Measurements from ENCODE around the gene POLD3.

POLD3 gene

GRCh38 chr11:74663315-74663714 is 70.9 kb downstream of the POLD3 start:
- Histone ChIP-seq H3K27ac (ENCODE audit: low read depth, low read length) (no peak overlapping the region), H3K4me1 (ENCODE audit: insufficient read depth, low read length) (no peaks in the 10 kb centered on the region), H3K4me3 (ENCODE audit: low read depth in 1 of 2, low read length in 2 of 2) (no peak overlapping the region), H3K9ac (ENCODE audit: low read length) (no peak overlapping the region), H3K27me3 (ENCODE audit: control insufficient read depth in 1 of 2, insufficient read depth in 2 of 2, low read length in 2 of 2) (no peaks in the 10 kb centered on the region), H3K9me3 (ENCODE audit: low read length) (no peaks in the 10 kb centered on the region), H3K36me3 (ENCODE audit: insufficient read depth, low read length) (no peaks in the 10 kb centered on the region)

GRCh38 chr11:74669211-74670160 is 77.1 kb downstream of the POLD3 start:
- Histone ChIP-seq H3K4me1 (ENCODE audit: insufficient read depth, low read length) (peaks cover 25% of the 10 kb centered on the region), H3K9ac (ENCODE audit: low read length) (no peak overlapping the region), H3K27me3 (ENCODE audit: control insufficient read depth in 1 of 2, insufficient read depth in 2 of 2, low read length in 2 of 2) (no peaks in the 10 kb centered on the region), H3K36me3 (ENCODE audit: insufficient read depth, low read length) (no peaks in the 10 kb centered on the region), H3K9me3 (ENCODE audit: low read length) (no peaks in the 10 kb centered on the region), H3K4me3 (ENCODE audit: low read depth in 1 of 2, low read length in 2 of 2) (no peak overlapping the region), H3K27ac (ENCODE audit: low read depth, low read length) (no peak overlapping the region)

GRCh38 chr11:74670171-74670570 is 77.8 kb downstream of the POLD3 start:
- H3K4me1 ChIP-seq (ENCODE audit: insufficient read depth, low read length) = peaks cover 25% of the 10 kb centered on the region
- no peak overlapping the region for H3K27ac ChIP-seq (ENCODE audit: low read depth, low read length)
- H3K4me3 ChIP-seq (ENCODE audit: low read depth in 1 of 2, low read length in 2 of 2) = no peak overlapping the region
- no peaks in the 10 kb centered on the region for H3K9me3 ChIP-seq (ENCODE audit: low read length)
- H3K36me3 ChIP-seq (ENCODE audit: insufficient read depth, low read length) = no peaks in the 10 kb centered on the region
- H3K9ac ChIP-seq (ENCODE audit: low read length) = no peak overlapping the region
- no peaks in the 10 kb centered on the region for H3K27me3 ChIP-seq (ENCODE audit: control insufficient read depth in 1 of 2, insufficient read depth in 2 of 2, low read length in 2 of 2)

DNA sequence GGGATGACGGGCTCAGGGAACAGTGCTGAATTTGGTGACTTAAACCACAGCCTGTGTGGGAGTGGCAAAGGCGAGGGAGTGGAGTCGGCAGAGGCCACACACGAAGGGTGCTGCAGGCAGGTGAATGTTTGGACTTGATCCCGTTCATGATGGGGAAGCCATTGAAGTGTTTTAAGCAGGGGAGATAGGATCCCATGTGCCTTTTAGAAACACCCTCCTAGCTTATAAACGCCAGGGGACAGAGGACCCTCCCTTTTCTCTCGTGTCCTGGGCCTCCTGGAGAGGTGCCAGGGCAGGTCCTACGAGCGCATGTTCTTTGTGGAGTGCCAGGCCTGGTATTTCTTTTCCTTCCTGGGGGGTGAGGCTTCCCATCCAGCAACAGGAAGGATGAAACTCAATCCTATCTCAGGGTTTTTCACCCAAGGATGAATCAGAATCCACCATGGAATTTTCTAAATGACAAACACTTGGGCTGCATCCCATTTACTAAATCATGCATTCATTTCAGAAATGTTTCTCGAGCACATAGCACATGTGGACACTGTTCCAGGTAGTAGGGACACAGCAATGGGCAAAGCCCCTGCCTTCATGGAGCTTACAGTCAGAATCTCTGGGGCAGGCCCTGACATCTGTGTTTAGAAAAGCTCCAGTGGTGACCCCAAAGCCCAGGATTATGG is 79.3 kb downstream of the POLD3 start:
- Histone ChIP-seq H3K9me3 (ENCODE audit: low read length) (no peaks in the 10 kb centered on the region), H3K27me3 (ENCODE audit: control insufficient read depth in 1 of 2, insufficient read depth in 2 of 2, low read length in 2 of 2) (no peaks in the 10 kb centered on the region), H3K9ac (ENCODE audit: low read length) (no peak overlapping the region), H3K4me3 (ENCODE audit: low read depth in 1 of 2, low read length in 2 of 2) (no peak overlapping the region), H3K36me3 (ENCODE audit: insufficient read depth, low read length) (no peaks in the 10 kb centered on the region), H3K4me1 (ENCODE audit: insufficient read depth, low read length) (peaks cover 25% of the 10 kb centered on the region), H3K27ac (ENCODE audit: low read depth, low read length) (no peak overlapping the region)

- Histone ChIP-seq H3K9me3 (ENCODE audit: low read length) (no peaks in the 10 kb centered on the region), H3K4me1 (ENCODE audit: insufficient read depth, low read length) (peaks cover 25% of the 10 kb centered on the region), H3K9ac (ENCODE audit: low read length) (no peak overlapping the region), H3K27ac (ENCODE audit: low read depth, low read length) (peak overlapping the region; percentile 29), H3K36me3 (ENCODE audit: insufficient read depth, low read length) (no peaks in the 10 kb centered on the region), H3K4me3 (ENCODE audit: low read depth in 1 of 2, low read length in 2 of 2) (no peak overlapping the region), H3K27me3 (ENCODE audit: control insufficient read depth in 1 of 2, insufficient read depth in 2 of 2, low read length in 2 of 2) (no peaks in the 10 kb centered on the region)
Measured at GRCh38 chr11:74672332-74672955, 80.1 kb downstream of the POLD3 start.

GRCh38 chr11:74672956-74673692 is 80.7 kb downstream of the POLD3 start:
- no peak overlapping the region for H3K9ac ChIP-seq (ENCODE audit: low read length)
- H3K27me3 ChIP-seq (ENCODE audit: control insufficient read depth in 1 of 2, insufficient read depth in 2 of 2, low read length in 2 of 2) = no peaks in the 10 kb centered on the region
- H3K4me3 ChIP-seq (ENCODE audit: low read depth in 1 of 2, low read length in 2 of 2) = no peak overlapping the region
- peaks cover 25% of the 10 kb centered on the region for H3K4me1 ChIP-seq (ENCODE audit: insufficient read depth, low read length)
- peak overlapping the region; percentile 29 for H3K27ac ChIP-seq (ENCODE audit: low read depth, low read length)
- no peaks in the 10 kb centered on the region for H3K9me3 ChIP-seq (ENCODE audit: low read length)
- H3K36me3 ChIP-seq (ENCODE audit: insufficient read depth, low read length) = no peaks in the 10 kb centered on the region

DNA sequence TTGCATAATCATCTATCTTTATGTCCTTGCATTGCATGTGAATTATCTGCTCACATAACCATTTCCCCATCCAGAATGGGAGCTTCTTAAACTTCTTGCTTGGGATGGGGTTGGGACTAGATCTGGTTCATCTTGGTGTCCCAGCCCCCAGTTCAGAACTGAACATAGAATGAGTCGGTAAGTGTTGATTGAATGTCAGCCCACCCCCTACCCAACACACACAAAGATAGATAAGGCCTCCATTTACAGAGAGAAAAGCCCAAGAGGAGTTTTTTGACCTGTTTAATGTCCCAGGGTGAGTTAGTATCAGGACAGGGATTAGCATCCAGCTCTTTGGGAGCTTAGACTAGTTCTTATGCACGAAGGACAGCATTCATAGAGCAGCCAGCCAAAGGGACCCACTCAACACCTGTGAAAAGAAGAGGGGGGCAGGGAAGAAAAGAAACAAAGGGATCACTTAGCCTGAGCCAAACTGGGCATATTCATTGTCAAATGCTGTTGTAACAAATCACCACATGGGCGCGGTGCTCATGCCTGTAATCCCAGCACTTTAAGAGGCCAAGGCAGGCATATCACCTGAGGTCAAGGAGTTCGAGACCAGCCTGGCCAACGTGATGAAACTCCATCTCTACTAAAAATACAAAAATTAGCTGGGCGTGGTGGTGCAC is 81.4 kb downstream of the POLD3 start:
- peak overlapping the region; percentile 29 for H3K27ac ChIP-seq (ENCODE audit: low read depth, low read length)

DNA sequence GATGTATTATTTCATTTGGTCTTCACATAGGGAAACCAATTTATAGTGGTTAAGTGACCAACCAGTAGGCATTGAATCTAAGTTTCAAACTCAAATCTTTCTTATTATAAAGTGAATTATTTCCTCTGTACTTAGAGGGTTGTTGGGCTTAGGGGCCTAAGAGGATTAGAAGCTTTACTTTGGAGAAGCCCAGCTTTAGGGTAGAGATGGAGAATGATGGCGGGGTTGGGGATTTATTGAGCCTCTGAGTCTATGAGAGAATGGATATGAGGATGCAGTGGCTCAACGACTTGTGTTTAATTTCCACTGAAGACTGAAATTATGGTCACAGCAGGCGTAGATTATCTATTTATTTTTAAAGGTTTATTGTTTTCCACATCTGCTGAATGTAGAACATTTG is 83.4 kb downstream of the POLD3 start:
- H3K36me3 ChIP-seq (ENCODE audit: insufficient read depth, low read length) = no peaks in the 10 kb centered on the region
- H3K9me3 ChIP-seq (ENCODE audit: low read length) = no peaks in the 10 kb centered on the region
- H3K4me3 ChIP-seq (ENCODE audit: low read depth in 1 of 2, low read length in 2 of 2) = no peak overlapping the region
- no peak overlapping the region for H3K27ac ChIP-seq (ENCODE audit: low read depth, low read length)
- H3K27me3 ChIP-seq (ENCODE audit: control insufficient read depth in 1 of 2, insufficient read depth in 2 of 2, low read length in 2 of 2) = no peaks in the 10 kb centered on the region
- peaks cover 27% of the 10 kb centered on the region for H3K4me1 ChIP-seq (ENCODE audit: insufficient read depth, low read length)
- no peak overlapping the region for H3K9ac ChIP-seq (ENCODE audit: low read length)

More for the DNA sequence above, 81.4 kb downstream of the POLD3 start:
- Histone ChIP-seq H3K36me3 (ENCODE audit: insufficient read depth, low read length) (no peaks in the 10 kb centered on the region), H3K9ac (ENCODE audit: low read length) (no peak overlapping the region), H3K4me1 (ENCODE audit: insufficient read depth, low read length) (peaks cover 25% of the 10 kb centered on the region), H3K9me3 (ENCODE audit: low read length) (no peaks in the 10 kb centered on the region), H3K4me3 (ENCODE audit: low read depth in 1 of 2, low read length in 2 of 2) (no peak overlapping the region), H3K27me3 (ENCODE audit: control insufficient read depth in 1 of 2, insufficient read depth in 2 of 2, low read length in 2 of 2) (no peaks in the 10 kb centered on the region)

DNA sequence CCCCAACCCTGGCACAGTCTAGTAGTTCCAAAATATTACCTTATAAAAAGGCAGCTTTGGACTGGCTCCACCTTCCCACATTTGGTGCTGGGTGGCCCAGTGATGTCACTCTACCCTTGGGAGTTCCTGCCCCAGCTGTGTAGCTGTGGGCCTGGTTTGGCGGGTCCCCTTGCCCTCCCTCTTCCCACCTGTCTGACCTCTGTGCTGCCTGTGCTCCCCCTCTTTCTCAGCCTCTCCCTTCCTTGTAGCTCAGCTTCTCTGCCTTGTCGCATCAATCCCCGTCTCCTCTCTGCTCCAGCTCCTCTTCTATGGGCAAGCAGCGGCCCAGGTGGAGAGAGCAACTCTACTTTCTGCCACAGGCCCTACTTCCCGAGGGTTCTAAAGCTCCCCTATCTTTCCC is 84.2 kb downstream of the POLD3 start:
- peaks cover 34% of the 10 kb centered on the region for H3K4me1 ChIP-seq (ENCODE audit: insufficient read depth, low read length)
- no peak overlapping the region for H3K4me3 ChIP-seq (ENCODE audit: low read depth in 1 of 2, low read length in 2 of 2)
- H3K9me3 ChIP-seq (ENCODE audit: low read length) = no peaks in the 10 kb centered on the region
- no peak overlapping the region for H3K9ac ChIP-seq (ENCODE audit: low read length)
- H3K27ac ChIP-seq (ENCODE audit: low read depth, low read length) = no peak overlapping the region
- no peaks in the 10 kb centered on the region for H3K27me3 ChIP-seq (ENCODE audit: control insufficient read depth in 1 of 2, insufficient read depth in 2 of 2, low read length in 2 of 2)
- H3K36me3 ChIP-seq (ENCODE audit: insufficient read depth, low read length) = no peaks in the 10 kb centered on the region

DNA sequence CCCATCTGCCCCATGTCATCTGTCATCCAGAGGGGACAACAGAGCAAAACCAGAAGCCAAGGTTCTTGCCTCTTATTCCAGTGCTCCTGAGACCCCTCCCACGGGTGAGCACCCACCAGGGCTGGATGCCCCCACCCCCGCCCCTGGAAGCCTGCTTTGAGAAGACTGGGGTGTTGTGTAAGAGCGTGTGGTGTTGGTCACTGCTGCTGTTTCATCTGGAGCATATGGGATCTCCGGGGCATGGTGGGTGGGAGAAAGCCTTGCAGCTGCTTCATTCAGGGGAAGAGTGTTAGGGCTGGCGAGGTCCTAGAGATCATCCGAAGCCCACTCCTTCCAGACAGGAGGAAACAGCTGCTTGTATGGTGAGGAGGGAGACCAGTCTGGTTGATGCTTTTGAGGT is 84.7 kb downstream of the POLD3 start:
- H3K4me1 ChIP-seq (ENCODE audit: insufficient read depth, low read length) = peaks cover 34% of the 10 kb centered on the region
- H3K4me3 ChIP-seq (ENCODE audit: low read depth in 1 of 2, low read length in 2 of 2) = no peak overlapping the region
- no peak overlapping the region for H3K9ac ChIP-seq (ENCODE audit: low read length)
- H3K27ac ChIP-seq (ENCODE audit: low read depth, low read length) = no peak overlapping the region
- no peaks in the 10 kb centered on the region for H3K27me3 ChIP-seq (ENCODE audit: control insufficient read depth in 1 of 2, insufficient read depth in 2 of 2, low read length in 2 of 2)
- H3K9me3 ChIP-seq (ENCODE audit: low read length) = no peaks in the 10 kb centered on the region
- no peaks in the 10 kb centered on the region for H3K36me3 ChIP-seq (ENCODE audit: insufficient read depth, low read length)
